Measurements from ENCODE around the gene CORO7. TPM values are rescaled to one million over a fixed set of nuclear protein-coding genes. Genes with fewer than 3 reads are reported as not detected.
"Not testable (repeated sequence)": the region's sequence is repeated elsewhere in the genome, so short reads cannot be mapped to it uniquely, and the experiment has no call there.

Gene CORO7
- polyA plus RNA-seq, 1 donor, result 19.4 TPM

GRCh38 chr16:4402439-4403132, 13.8 kb downstream of the CORO7 start:
- no peak for DNase-seq (ENCODE audit: low read depth)

DNA sequence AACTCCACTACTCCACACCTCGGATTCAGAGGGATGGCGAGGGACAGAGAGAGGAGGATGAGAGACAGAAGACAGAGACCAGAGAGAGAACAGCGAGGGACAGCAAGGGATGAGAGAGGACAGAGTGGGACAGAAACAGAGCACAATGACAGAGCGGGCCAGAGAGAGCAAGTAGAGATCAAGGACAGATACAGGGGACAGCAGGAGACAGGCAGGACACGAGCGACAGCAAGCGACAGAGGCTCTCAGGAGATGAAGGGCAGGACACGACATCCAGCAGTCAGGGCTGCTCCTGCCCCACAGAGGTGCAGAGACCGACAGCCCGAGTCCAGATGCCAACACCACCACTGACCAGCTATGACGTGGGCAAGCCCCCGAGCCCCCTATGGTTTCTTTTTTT, 14.9 kb downstream of the CORO7 start:
- DNase-seq (ENCODE audit: low read depth), result no peak

GRCh38 chr16:4401094-4401501, 15.3 kb downstream of the CORO7 start:
- no peak for DNase-seq (ENCODE audit: low read depth)

- no peak for DNase-seq (ENCODE audit: low read depth)
Measured at GRCh38 chr16:4399001-4399730, 17.2 kb downstream of the CORO7 start.

GRCh38 chr16:4395055-4395726, 21.2 kb downstream of the CORO7 start:
- DNase-seq (ENCODE audit: low read depth), result no peak

DNA sequence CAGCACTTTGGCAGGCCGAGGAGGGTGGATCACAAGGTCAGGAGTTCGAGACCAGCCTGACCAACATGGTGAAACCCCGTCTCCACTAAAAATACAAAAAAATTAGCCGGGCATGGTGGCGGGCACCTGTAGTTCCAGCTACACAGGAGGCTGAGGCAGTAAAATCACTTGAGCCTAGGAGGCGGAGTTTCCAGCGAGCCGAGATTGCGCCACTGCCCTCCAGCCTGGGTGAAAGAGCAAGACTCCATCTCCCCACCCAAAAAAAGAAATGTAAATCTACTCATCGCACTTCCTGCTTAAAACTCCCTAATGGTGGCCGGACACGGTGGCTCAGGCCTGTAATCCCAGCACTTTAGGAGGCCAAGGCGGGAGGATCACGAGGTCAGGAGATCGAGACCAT, 22.5 kb downstream of the CORO7 start:
- DNase-seq (ENCODE audit: low read depth), result not testable (repeated sequence)

- no peak for DNase-seq (ENCODE audit: low read depth)
Measured at GRCh38 chr16:4393240-4393600, 23.2 kb downstream of the CORO7 start.

DNA sequence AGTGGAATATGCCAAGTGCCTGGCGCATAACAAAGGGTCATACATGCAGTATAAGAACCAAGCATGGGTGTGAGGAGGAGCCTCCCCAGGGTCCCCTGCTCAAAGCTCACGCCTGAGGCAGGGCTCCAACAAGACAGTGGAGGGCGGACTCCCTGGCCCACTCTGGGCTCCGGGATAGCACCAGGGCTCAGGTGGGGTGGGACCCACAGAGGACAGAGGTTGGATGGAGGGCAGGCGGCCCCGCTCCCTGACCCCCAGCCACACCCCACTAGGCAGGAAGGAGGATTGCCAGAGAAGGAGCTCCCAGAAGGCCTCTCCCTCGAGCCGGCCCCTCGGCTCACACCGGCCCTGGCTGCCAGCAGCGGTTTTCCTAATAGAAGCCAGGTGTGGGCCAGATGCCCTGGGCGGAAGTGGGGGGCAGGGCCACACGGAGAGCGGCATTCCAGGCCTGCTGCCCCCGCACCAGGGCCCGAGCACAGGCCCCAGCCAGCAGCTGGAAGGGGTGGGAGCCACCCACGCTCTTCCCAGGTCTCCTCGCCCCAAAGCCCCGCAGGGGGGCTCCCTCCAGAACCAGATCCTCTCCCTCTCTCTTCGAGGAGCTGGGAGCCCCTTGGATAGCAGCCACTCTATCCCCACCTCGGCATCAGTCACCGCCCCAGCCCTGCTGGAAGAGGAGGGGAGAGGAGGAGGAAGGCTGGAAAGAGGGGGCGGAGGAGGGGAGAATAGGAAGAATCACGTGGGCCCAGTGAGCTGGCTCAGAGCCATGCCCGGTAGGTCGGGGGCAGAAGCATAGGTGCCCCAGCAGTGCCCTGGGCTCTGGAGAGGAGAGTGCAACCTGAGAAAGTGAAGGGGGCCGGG, 23.8 kb downstream of the CORO7 start:
- DNase-seq (ENCODE audit: low read depth), result no peak

- no peak for DNase-seq (ENCODE audit: low read depth)
Measured at GRCh38 chr16:4391631-4392381, 24.6 kb downstream of the CORO7 start.

- DNase-seq (ENCODE audit: low read depth), result no peak
Measured at GRCh38 chr16:4390266-4391260, 25.8 kb downstream of the CORO7 start.

DNA sequence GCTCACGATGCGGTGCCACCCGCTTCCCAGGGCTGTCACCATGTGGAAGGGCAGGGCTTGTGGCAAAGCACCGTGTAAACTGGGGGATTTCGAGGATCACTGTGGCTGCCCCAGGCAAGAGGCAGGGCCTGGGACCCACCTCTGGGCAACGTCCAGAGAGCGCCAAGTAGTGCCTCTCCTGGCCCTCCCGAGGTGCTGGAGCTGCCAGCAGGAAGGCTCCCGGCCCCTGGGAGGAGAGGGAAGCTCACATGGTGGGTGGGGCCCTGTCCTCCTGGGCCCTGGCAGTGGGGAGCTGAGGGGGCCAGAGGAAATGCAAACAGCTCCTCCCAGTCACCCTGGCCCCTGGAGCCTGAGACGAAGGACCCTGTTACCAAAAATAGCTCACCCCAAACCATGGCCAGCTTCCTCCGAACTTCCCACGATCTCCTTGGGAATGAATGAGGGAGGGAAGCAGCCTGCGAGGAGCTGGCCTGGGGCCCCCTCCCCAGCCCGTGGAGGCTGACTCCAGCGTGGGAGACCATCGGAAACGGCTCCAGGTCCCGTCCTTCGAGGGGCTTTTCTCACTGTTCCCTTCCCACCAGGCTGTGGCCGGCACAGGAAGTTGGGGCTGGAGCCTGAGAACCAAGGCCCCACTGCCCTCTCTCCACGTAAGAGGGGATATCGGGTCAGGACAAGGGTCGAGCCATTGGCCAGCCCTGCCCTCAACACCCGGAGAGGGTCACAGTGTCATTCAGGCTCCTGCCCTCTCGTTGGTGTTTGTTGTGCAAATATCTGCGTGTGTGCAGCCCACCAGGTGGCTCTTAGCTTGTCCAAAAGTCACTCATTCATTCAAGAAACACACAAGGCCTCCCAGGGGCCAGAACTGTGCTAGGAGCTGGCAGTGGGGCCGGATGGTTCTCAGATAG, 27.1 kb downstream of the CORO7 start:
- no peak for DNase-seq (ENCODE audit: low read depth)

DNA sequence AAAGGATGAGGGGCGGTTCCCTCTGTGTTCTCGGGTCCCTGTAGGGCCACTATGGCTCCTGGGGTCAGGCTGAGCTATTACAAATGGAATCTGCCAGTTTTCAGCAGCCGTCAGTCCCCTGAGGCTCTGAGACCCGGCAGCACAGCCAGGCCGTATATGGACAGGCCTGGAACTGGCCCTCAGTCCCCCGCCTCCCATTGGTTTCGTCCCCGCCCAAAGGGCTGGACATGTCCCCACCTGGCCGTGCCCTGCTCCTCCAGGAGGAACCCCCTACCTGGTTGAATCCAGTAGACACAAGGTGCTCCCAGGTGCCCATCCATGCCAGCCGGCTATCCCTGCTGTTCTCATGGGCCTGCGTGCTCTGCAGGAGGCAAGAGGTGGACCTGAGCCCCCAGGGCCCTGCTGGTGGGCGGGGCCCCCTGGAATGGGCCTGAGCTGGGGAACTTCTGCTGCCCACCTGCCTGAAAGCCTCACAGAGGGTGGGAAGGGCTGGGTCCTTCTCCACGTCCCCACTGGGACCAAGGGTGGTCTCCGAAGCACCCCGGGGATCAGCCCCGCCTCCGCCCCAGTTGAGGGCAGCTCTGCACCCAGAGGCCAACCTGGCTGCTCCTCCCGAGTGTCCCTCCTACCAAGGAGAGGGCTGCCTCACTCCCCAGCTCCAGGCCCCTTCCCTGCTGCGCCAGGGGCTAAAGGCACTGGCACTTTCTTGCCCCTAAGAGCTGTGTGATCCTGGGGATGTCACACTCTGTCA, 27.9 kb downstream of the CORO7 start:
- DNase-seq (ENCODE audit: low read depth), result no peak

DNA sequence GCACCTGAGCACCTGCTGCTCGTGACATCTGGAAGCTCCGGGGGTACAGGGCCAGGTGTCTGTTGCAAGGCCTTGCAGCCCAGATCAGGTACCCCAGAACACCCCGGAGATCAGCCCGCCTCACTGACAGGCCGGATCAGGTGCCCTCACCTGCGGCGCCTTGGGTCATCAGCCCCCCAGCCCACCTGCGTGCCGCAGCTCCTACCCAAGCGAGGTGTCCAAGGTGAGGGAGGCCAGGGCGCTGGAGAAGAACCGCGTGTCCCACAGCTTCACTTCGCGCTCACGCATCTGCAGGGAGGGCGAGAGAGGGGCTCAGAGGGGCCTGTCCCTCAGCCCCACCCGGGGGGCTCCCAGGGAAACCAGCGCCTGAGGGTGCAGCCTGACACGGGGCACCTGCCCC, 28.6 kb downstream of the CORO7 start:
- DNase-seq (ENCODE audit: low read depth), result no peak

- DNase-seq (ENCODE audit: low read depth), result no peak
Measured at GRCh38 chr16:4386951-4387565, 29.3 kb downstream of the CORO7 start.

GRCh38 chr16:4386451-4386805, 30.0 kb downstream of the CORO7 start:
- no peak for DNase-seq (ENCODE audit: low read depth)

DNA sequence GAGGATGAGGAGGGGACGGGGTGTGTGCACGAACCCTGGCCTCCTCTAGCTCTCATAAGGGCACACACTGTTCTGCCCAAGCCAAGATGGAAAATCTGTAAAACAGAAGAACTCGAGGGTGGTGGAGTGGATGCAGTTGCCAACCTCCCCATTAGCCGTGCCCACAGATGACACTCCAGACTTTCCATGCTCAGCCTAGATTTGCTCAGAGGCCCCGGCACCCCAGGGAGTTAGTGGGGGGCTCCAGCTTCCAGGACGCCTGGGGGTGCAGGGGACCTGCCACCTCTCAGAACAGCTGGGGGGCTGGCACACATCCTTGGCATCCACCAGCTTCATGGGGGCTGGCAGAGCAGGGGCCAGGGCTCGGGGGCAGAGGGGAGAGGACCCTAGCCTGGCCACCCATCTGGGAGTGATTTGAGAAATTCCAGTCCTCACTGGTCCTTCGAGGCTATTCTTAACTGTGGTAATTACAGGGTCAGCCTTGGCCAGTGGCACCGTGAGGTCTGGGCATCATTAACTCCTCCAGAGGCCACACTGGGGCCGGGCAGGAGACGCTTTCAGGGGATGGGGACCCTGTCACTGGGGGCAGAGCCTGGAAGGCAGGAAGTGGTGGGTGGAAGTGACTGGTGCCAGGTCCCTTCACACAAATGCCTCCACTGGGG, 30.5 kb downstream of the CORO7 start:
- no peak for DNase-seq (ENCODE audit: low read depth)

DNA sequence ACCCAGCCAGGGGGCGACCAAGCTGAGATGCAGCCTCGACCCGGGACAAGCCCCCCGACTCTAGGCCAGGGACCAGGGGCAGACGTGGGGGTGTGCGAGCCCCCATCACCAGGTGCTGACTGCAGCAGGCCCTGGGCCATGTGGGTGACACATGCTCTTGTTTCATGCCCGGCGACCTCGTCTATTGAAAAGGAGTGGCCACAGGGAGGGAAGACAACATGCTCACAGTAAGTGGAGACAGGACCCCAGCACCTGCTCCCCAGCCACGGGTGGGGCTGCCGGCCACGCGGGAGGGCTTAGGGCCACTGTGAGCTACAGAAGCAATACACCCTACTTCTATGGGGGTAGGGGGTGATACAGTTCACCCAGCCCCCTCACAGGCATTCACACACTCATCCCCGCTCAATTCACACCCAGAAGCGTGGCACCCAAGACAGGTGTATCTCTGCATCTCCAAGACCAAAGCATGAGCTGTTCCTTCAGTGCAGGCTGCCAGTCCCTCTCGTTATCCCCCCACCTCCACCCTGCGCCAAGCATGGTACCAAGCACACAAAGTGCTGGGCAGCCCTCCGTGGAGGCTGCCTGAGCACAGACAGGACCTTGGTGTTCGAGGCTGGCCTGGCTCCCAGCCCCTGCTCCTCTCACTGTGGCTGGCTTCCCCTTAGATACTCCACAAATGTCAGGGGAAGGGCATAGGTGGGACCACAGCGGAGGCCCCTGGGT, 31.2 kb downstream of the CORO7 start:
- DNase-seq (ENCODE audit: low read depth), result no peak
